SH-SY5Y (cell line): Measurements from ENCODE around the gene MSLN.

Source experiments
- GATA2 ChIP-seq: IDR thresholded peaks from 2 replicates; pipeline ENCODE4 v1.6.1; 2011; ENCODE audit warnings: mild to moderate bottlenecking, low read depth, low read length
- GATA3 ChIP-seq: IDR thresholded peaks from 2 replicates; pipeline ENCODE4 v1.6.1; 2011; ENCODE audit warnings: low read depth, mild to moderate bottlenecking, low read length, moderate library complexity

DNA sequence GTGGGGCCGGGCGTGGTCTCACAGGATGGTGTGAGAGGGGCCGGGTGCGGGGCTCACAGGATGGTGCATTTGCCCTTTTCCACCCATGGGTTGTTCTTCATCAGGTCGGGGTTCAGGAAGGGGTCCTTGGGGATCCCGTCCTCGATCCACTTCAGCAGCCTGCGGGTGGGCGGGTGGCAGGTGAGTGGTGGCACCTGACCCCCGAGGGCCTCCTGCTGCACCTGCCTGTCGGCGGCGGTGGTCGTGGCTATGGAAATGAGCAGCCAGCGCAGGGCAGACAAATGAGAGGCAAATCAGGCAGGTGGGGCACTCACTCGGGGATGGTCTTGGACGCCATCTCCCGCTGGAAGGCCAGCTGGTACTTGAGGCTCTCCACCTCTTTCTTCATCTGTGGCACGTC is 38.1 kb downstream of the MSLN start:
- TF ChIP-seq GATA2 = no peak
- TF ChIP-seq GATA3 = no peak
